NCI-H524 treated with DMSO at 0.1 percent for 48 hours (cell line): Measurements from ENCODE around the gene ACO1.

ENCODE experiments used
- DNase-seq: peaks from one replicate; lab custom pipeline; 2025; lab: John Stamatoyannopoulos, UW

The ACO1 gene

GRCh38 chr9:32382565-32383320, 1.7 kb upstream of the ACO1 start:
- no peak for DNase-seq

GRCh38 chr9:32384002-32384363, 460 bp upstream of the ACO1 start:
- no peak for DNase-seq

GRCh38 chr9:32385152-32385884, 875 bp downstream of the ACO1 start:
- no peak for DNase-seq

GRCh38 chr9:32385885-32386283, 1.4 kb downstream of the ACO1 start:
- no peak for DNase-seq

- no peak for DNase-seq
Observed at GRCh38 chr9:32387256-32387655, 2.8 kb downstream of the ACO1 start.

GRCh38 chr9:32389365-32389764, 4.9 kb downstream of the ACO1 start:
- no peak for DNase-seq

- no peak for DNase-seq
Observed at GRCh38 chr9:32393911-32394310, 9.5 kb downstream of the ACO1 start.

- no peak for DNase-seq
Observed at GRCh38 chr9:32394381-32395049, 10.1 kb downstream of the ACO1 start.

GRCh38 chr9:32395510-32396216, 11.2 kb downstream of the ACO1 start:
- DNase-seq = no peak

GRCh38 chr9:32398207-32398606, 13.8 kb downstream of the ACO1 start:
- DNase-seq = no peak

GRCh38 chr9:32399110-32399815, 14.8 kb downstream of the ACO1 start:
- no peak for DNase-seq

- DNase-seq = no peak
Observed at GRCh38 chr9:32401488-32401887, 17.0 kb downstream of the ACO1 start.

GRCh38 chr9:32403567-32404260, 19.3 kb downstream of the ACO1 start:
- DNase-seq = no peak

GRCh38 chr9:32404402-32404801, 20.0 kb downstream of the ACO1 start:
- DNase-seq = no peak

GRCh38 chr9:32404856-32405255, 20.4 kb downstream of the ACO1 start:
- DNase-seq = no peak

GRCh38 chr9:32405506-32405905, 21.1 kb downstream of the ACO1 start:
- no peak for DNase-seq

GRCh38 chr9:32406046-32406445, 21.6 kb downstream of the ACO1 start:
- no peak for DNase-seq

- DNase-seq = no peak
Observed at GRCh38 chr9:32411753-32412152, 27.3 kb downstream of the ACO1 start.

GRCh38 chr9:32412440-32412839, 28.0 kb downstream of the ACO1 start:
- no peak for DNase-seq

- DNase-seq = no peak
Observed at GRCh38 chr9:32413424-32413823, 29.0 kb downstream of the ACO1 start.

- no peak for DNase-seq
Observed at GRCh38 chr9:32414856-32415255, 30.4 kb downstream of the ACO1 start.
